Ishikawa (cell line): Measurements from ENCODE around the gene BMP10.

ENCODE experiments used
- CEBPB ChIP-seq: IDR thresholded peaks from 2 replicates; pipeline ENCODE4 v1.6.1; 2012
- CREB1 ChIP-seq: IDR thresholded peaks from 2 replicates; pipeline ENCODE4 v1.6.1; 2012; ENCODE audit warnings: low read depth
- EGR1 ChIP-seq: IDR thresholded peaks from 2 replicates; pipeline ENCODE4 v1.6.1; 2012
- EP300 ChIP-seq: IDR thresholded peaks from 2 replicates; pipeline ENCODE4 v1.6.1; 2012; ENCODE audit warnings: borderline replicate concordance
- FOXM1 ChIP-seq: IDR thresholded peaks from 2 replicates; pipeline ENCODE4 v1.6.1; 2012; ENCODE audit warnings: low read depth, borderline replicate concordance
- MAX ChIP-seq: IDR thresholded peaks from 2 replicates; pipeline ENCODE4 v1.6.1; 2012
- NFIC ChIP-seq: IDR thresholded peaks from 2 replicates; pipeline ENCODE4 v1.6.1; 2012
- RAD21 ChIP-seq: IDR thresholded peaks from 2 replicates; pipeline ENCODE4 v1.6.1; 2012; ENCODE audit warnings: low read depth
- REST ChIP-seq: IDR thresholded peaks from 2 replicates; pipeline ENCODE4 v1.6.1; 2012; ENCODE audit warnings: low read depth, mild to moderate bottlenecking
- TAF1 ChIP-seq: IDR thresholded peaks from 2 replicates; pipeline ENCODE4 v1.6.1; 2012; ENCODE audit warnings: low read depth, mild to moderate bottlenecking
- TCF12 ChIP-seq: IDR thresholded peaks from 2 replicates; pipeline ENCODE4 v1.6.1; 2012; ENCODE audit warnings: low read depth
- TEAD4 ChIP-seq: IDR thresholded peaks from 2 replicates; pipeline ENCODE4 v1.6.1; 2012
- YY1 ChIP-seq: IDR thresholded peaks from 2 replicates; pipeline ENCODE4 v1.6.1; 2012; ENCODE audit warnings: low read depth
- ZBTB7A ChIP-seq: IDR thresholded peaks from 2 replicates; pipeline ENCODE4 v1.6.1; 2012; ENCODE audit warnings: low read depth
- TF ChIP-seq, protein P1 (sequence below): IDR thresholded peaks from 2 replicates; pipeline ENCODE4 v1.6.1; 2012

The BMP10 gene

GRCh38 chr2:68857202-68857845 is 13.9 kb downstream of the BMP10 start:
- TF ChIP-seq ZBTB7A (no peak), RAD21 (no peak), TEAD4 (no peak), CREB1 (no peak), TCF12 (no peak)

DNA sequence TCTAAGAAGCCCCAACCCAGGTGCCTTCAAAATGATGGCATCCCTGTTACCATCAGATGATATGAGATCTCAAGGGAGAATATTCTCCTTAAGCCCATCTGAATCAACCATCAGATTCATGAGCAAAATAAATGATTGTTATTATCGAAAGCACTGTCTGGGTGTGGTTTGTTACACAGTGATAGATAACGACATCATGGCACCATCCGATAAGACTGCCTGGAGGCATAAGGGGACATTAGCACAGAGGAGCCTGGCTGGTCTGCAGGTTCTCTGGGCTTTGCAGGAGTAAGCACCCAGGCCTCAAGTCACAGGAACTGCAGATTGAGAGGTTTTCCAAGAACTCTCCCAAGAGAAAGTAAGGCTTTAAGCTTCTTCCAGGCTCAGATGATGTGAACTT is 15.6 kb downstream of the BMP10 start:
- TF ChIP-seq TAF1, result no peak
- TF ChIP-seq EP300, result no peak
- TF ChIP-seq MAX, result no peak
- no peak for TF ChIP-seq CREB1

DNA sequence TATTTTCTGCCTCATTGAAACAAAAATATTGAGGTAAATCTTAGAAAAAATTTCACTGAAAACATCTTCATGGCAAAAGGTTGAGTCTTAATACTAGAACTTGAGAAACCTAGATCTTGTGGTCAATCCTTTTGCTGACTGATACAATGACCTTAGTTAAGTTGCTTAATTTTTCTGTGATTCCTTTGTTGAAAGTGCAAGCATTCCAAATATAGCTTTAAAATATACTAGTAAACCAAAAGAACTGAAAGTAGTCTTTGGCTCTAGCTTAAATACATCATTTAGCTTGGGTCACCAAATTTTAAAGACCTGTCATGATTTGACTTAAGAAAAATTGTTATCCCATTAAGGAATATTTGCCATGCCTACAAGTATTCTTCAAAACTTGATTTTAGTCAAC is 16.7 kb downstream of the BMP10 start:
- TF ChIP-seq TEAD4, result no peak
- TF ChIP-seq ZBTB7A, result no peak
- no peak for TF ChIP-seq EGR1
- TF ChIP-seq RAD21, result no peak
- TF ChIP-seq EP300, result no peak
- no peak for TF ChIP-seq MAX
- TF ChIP-seq CEBPB, result no peak
- TF ChIP-seq CREB1, result no peak

DNA sequence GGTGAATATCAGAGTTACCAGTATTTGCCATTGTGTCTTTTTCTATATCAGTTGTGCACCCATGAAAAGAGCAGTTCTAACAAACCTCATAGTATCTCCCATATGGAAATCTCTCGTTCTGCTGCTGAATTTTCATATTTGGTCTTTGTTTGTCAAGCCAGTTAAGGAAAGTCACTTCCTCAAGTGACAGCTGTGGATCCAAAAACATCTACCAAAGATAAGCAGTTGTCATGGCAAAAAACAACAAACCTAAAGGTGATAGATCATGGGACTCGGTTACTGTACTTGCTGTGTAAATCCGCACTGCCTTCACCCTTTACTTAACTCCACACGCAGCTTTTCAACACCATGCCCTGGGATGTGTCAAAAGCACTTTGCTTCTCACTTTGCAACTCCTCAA is 17.3 kb downstream of the BMP10 start:
- no peak for TF ChIP-seq EGR1
- TF ChIP-seq FOXM1, result no peak
- TF ChIP-seq EP300, result no peak
- no peak for TF ChIP-seq TAF1

- TF ChIP-seq YY1 (no peak), TAF1 (no peak), CREB1 (no peak), CEBPB (no peak), TEAD4 (no peak), MAX (no peak), NFIC (no peak), EP300 (no peak), EGR1 (no peak), ZBTB7A (no peak), FOXM1 (no peak), RAD21 (no peak), TCF12 (no peak), REST (no peak)
- TF ChIP-seq, protein P1, sequence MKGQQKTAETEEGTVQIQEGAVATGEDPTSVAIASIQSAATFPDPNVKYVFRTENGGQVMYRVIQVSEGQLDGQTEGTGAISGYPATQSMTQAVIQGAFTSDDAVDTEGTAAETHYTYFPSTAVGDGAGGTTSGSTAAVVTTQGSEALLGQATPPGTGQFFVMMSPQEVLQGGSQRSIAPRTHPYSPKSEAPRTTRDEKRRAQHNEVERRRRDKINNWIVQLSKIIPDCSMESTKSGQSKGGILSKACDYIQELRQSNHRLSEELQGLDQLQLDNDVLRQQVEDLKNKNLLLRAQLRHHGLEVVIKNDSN, result no peak
Measured at GRCh38 chr2:68853035-68853434, 18.2 kb downstream of the BMP10 start.

DNA sequence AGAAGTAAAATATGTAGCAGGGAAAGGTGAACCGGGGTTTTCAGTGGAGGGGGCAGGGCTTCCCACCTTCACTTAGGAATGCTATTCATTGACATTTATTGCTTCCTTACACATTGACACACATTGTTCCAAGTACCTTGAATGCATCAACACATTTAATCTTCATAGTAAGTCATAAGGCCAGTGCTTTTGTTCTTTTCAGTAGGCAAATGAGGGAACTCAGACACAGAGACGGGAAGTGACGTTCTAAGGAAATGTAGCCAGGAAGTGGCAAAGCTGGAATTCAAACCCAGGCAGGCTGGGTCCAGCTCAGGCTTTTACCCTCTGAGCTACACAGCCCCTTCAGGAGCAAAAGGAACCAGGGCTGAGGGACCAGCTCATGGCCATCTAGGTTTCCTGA is 20.7 kb downstream of the BMP10 start:
- TF ChIP-seq TEAD4 (no peak), CEBPB (no peak), TAF1 (no peak), TCF12 (no peak), EP300 (no peak), FOXM1 (no peak), ZBTB7A (no peak), YY1 (no peak), MAX (no peak), NFIC (no peak), CREB1 (no peak), RAD21 (no peak)
- TF ChIP-seq, protein P1, result no peak

GRCh38 chr2:68849579-68850030 is 21.6 kb downstream of the BMP10 start:
- TF ChIP-seq CEBPB (no peak), REST (no peak), YY1 (no peak), ZBTB7A (no peak), TCF12 (no peak), NFIC (no peak), EGR1 (no peak), TAF1 (no peak)
